IPS-11a (cell line): ENCODE data around the gene A2M.

Experiments
- H3K4me3 ChIP-seq: one replicate; pipeline ENCODE4 v1.5.1; 2013; ENCODE audit warnings: low read depth, low read length, control low read depth

Gene A2M

DNA sequence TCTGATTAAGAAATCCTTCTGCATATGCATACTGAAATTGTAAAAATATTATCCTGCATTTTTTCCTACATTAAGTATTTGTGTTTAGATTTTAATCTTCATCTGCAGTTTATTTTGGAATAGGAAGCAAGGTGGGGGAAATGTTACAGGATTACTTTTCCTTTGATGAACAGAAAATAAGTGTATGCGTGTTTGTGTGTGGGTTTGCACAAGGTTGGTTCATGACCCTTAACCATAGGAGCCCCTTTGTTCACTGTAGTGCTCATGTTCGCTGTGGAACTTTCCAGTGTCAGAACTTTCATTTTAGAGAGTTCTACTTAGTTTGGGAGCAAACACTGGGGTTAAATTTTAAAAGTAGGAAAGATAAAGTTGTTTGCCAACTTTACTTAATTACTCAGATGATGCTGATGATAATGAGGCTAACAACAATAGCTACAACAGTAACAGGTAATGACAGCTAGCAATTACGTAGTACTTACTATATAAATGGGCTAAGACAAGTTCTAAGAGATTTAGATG is 6.4 kb upstream of the A2M start:
- H3K4me3 ChIP-seq, result no peak overlapping the region

DNA sequence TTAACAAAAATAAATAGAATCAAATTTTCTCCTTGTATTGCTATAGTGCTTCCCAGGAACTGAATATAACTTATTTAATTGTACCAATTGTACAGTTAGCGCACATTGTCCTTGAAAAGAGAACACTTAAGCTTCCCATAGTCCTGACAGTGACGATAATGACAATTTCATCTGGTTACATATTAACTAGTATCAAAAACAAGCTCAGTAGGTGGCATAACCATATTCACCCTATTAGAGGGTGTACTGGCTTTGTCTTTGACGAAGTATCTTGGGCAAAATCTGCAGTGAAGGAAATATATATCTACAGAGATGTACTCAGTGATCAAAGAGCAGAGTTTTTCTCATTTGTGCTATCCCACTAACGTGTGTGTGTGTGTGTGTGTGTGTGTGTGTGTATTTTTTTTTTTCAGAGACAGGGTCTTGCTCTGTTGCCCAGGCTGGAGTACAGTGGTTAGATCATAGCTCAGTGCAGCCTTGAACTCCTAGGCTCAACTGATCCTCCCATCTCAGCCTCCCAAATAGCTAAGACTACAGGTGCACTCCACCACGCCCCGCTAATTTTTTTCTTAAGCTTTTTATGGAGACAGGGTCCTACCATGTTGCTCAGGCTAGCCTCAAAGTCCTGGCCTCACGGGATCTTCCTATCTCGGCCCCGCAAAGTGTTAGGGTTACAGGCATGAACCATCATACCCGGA is 4.9 kb upstream of the A2M start:
- H3K4me3 ChIP-seq, result no peak overlapping the region

DNA sequence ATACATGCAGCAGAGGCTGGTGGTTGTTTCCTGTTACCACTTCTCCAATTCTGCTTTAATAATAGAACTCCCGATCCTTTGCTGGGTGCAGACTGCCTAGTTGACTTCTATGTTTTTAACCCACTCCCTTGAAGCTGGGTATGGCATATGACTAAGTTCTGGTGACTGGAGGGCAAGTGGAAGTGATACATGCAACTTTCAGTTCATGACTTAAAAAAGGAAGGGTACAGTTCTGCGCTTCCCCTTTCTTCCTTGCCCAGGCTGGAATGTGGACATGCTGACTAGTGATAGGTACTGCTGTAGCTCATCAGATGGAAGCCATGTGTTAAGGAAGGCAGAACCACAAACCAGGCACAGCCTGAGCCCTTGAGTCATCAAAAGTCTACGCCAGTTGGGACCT is 2.4 kb upstream of the A2M start:
- H3K4me3 ChIP-seq, result no peak overlapping the region

DNA sequence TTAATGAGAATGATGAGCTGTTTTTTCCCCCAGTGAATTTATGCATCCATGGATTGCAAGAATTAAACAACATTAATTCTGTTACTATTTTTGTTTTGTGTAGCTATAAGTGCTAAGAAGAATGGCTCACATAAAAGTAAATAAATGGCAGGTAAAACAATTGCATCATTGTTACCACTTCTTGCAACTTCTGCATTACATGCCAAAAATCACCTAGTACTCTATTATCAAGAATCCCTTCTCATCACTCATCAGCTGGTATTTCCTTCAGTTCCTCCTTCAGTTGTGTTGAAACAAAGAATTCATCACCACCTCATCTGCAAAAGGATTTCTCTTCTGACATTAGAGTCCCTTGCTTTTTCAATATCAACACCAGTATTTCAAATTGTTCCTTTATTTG is 773 bp downstream of the A2M start:
- no peak overlapping the region for H3K4me3 ChIP-seq

DNA sequence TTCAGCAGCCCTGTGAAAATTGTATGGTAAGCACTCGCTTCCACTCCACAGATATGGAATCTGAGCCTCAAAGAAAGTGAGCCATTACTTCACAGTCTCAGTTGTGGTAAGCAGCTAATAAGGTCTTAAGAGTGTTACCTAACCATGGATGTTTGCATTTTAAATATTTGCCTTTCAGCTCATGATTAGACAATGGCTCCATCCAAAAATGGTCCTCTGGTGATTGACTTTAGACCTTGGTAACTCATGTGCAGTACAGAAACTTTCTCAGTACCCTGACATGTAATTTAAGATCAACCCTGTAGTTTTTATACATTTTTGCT is 1.8 kb downstream of the A2M start:
- no peak overlapping the region for H3K4me3 ChIP-seq

DNA sequence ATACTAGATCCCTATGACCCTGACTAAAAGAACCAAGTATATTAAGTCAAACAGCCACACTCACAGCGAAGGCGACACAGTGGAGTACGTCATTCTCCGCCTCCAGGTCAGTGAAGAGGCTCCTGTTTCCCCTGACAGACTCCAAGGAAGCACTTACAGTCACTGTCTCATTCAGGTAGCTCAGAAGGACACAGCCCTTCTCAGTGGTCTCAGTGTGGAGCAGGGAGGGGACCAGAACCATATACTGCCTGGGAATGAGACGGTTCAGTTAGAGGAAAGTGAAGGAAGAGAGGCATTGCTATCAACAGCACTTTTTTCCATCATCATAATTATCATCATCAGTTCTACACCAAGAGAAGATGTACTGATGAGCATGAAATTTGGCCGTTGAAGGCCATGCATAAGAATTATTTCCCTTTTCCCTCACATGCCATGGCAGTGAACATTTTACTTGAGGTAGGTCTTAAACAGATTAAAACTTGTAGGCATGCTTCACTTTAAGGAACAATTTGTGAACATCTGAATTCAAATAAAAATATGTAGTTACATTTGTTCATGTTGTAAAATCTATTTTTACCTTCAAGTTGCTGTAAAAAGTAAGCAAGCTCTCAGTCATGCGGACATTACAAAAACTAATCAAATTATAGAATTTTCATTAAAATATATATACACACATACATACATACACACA is 2.3 kb downstream of the A2M start:
- H3K4me3 ChIP-seq, result no peak overlapping the region

DNA sequence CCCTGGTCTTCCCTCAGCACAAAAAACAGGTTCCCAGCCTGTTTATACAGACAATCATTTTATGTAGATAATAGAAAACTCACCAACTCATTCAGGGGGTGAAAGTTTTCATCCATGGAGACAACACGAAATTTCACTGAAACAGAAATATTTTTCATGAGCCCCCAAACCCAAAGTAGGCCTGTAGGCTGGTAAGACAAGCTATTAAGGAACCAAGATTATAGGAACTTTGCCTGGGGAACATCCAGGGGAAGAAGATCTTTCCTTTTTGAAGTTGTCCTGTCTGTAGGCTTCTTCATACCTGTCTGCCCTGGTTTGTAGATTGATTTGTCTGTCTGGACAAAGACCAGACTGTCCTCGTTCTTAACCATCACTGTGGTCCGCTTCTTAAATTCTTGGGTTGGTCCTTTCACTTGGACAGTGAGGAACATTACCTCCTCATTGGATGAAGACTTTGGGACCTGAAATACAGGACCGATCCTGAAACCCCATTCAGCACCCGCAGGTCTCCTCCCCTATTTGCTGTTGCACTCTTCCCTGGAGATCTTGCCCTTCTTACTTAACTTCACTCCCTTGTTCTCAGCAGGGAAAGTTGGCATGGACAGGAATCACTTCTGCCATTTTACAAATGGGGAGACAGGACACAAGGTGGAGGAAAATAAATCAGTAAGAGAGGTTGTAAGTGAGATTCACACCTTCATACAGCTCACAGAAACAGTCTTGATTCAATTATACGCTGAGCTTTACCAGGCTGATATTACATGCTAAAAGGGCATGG is 3.5 kb downstream of the A2M start:
- no peak overlapping the region for H3K4me3 ChIP-seq

DNA sequence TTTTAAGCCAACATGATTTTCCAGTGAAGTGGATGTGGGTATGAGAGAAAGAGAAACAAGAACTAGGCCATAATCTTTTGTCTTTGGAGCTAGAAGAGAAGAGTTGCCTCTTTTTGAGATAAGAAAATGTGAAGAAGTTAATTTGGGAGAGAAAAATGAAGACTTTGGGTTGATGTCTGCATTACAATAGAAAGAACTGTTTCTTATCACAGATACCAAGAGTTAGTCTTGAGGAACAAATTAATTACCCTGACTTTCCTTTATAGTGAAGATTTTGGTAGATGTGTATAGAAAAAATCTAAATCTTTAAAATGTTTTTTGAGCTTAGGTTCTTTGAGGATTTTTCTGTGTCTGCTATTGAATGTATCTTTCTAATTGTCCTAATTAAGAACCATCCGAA is 4.2 kb downstream of the A2M start:
- no peak overlapping the region for H3K4me3 ChIP-seq

DNA sequence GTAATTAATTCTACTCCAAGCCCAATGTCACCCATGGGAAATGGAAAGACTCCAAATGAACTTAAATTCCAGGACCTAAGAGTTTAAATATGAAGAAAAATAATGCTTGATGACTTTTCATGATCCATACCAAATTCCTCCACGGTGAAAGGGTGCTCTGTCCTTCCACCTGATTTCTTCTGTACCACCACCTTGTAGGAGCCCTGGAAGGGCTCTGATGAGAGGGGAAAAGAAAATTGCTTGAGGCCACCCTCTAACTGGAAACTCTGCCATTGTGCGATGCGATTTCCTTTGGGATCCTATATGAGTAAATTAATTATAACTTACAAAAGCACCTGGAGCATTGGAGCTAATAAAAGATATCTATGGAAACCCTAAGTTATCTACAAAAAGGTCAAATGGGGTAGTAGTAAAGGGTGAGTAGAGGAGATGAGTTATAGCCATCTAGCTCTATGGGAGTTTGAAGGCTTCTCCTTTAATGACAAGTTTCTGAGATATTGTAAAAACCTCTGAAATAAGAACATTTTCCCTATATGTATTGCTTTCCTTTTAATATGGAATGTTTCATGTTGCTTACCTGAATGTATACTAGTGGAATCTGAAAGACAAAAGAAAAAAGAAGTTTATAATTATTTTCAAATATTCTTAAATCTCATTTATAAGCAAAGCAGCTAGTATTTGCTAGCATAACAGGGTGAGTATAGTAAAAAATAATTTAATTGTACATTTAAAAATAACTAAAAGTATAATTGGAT is 5.8 kb downstream of the A2M start:
- no peak overlapping the region for H3K4me3 ChIP-seq

DNA sequence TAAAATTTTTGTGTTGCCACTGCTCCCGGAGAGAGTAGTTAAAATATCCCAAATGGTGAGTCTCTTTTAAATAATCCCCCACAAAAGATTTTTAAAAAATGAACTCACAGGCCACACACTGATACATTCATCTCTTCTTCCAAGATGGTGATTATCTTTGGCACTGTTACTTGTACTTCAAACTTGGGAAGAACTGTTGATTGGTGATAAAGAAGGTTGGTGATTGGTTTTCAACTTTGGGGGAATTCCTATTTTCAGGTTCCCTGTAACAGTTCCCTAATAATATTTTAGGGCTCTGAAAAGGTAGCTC is 6.6 kb downstream of the A2M start:
- H3K4me3 ChIP-seq, result no peak overlapping the region

DNA sequence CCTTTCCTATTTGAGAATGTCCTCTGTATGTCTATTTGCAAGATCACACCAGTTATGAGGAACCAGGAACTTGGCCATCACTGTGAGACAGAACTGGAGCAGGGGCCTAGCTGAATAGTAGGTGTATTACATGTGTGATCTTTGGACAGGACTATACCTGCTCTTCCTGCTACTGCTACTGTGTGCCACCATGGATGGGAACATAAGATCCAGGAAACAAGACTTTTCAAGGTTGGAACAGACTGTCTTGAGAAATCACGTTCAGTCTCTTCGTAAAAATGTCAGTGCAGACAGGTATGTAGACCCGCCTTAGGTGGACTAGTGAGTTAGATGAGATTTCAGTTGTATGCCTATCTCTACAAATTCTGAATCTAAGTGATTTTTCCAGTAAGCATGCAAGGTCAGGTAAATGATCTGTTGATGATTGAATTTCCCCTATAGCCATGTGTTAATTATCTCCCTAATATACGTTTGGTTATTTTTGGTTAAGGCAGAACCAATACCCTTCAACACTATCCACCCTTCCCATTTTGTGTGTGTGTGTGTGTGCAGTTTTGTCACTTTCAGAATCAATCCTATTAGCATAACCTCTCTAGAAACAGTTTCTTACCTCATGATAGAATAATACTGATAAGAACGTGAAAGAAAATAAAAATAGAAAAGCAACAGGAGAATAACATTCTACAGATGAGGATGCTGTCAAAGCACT is 7.1 kb downstream of the A2M start:
- no peak overlapping the region for H3K4me3 ChIP-seq

DNA sequence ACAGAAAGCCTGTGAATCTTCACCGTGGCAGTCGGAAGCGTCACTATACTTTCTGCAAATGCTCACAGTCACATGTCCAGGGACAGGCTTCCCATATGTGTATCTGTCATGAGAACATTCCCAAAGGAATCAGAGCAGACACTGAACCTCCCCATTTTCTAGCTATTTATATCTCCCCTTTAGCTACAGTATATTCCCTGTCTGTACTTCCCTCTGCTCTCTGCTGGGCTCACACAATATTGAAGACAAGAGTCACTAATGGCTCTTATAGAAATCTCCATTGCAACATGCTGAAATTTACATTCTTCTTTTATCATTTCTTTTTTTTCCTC is 8.2 kb downstream of the A2M start:
- no peak overlapping the region for H3K4me3 ChIP-seq

DNA sequence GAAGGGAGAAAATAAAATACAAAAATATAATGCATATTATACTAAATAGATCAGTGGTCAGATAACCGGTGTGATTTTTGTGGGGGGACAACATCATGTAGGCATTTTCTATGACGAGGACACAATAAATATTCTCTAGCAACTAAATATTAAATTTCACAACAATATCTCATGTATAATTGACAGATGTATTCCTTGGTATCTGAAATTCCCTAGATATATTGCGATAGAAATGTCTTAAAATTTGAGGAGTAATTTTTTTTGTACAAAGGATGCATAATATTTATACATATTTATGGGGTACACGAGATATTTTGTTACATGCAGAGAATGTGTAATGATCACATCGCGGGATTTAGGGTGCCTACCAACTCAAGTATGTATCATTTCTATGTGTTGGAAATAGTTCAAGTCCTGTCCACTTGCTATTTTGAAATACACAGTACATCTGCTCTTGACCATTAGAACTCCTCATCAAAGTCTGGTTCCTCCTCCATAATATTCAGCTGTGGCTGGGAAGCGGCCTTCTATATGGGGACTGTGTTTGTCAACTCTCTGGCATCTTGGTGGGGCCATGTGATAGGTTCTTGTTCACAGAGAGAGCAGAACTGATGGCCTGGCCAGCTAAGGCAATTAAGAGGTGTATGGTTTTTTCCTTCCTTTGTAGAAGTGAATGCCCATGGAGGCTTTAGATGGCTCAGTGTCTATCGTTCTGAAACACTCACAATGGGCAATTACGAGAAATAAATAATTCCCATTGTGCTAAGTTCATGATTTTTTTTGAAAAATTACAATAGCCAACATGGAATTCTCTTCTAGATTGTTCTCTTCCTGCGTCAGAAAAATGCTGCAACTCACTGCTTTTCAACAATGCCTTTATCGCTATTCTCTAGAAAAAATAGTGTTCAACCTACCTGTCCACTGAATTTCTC is 8.8 kb downstream of the A2M start:
- no peak overlapping the region for H3K4me3 ChIP-seq

DNA sequence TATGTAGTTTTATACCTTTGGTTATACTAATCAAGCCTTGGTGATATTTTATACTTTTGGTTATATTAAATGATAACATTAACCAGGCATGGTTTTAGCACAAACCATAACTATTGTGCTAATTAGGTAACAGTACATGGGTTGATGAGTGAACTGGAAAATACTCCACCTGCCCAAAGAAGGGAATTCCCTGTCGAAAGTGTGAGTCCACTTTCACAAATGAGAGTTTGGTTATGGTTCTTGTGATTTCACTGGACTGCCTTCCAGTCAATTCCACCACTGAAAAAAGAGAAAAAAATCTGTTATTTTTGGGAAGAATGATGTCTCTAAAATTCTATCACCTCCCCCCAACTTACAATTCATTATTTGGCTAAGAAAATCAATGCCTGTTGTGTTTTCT is 9.7 kb downstream of the A2M start:
- no peak overlapping the region for H3K4me3 ChIP-seq

DNA sequence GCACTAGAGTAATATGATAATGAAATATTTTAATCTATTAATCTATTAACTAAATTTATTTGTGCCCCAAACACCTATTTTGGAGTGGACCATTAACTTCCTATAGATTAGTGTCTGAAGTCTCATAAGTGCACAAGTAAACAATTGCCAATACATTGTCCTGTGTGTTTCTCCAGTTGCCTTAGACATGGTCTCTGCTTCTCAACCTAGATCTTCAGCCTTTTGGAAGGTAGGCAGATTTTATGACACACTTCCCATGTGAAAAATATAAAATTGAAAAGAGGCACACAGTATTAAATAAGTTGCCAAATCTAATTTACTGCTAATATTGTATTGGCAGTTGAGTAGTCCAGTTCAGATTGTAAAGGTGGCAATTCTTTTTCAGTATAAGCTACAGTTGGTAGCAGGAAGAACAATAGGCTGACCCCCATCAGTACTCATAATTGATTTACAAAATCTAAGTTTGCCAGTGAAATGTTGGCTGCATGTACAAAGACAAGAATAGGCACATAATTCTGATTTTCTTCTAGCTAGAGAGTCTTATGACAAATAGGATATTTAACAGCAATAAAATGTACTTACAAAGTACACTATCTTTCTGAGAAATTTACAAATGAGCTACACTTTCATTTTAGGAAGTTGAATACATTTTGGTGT is 10.8 kb downstream of the A2M start:
- no peak overlapping the region for H3K4me3 ChIP-seq

DNA sequence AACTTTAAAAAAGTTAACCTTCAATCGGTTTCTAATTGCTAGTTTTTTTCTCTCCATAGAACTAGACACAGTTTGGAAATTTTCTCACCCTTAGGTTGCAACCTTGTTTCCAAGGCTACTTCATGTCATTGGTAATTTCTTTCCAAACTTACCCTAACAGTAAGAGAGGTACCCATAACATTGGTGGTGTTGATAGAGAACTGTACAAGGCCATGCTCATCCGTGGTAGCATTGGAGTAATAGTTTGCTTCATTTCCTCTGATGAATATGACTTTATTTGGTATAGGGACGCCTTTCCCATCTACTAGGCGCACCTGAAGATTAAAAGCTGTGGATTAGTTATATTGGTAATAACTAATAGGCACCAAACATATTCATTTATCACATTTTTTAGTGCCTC is 11.6 kb downstream of the A2M start:
- no peak overlapping the region for H3K4me3 ChIP-seq

DNA sequence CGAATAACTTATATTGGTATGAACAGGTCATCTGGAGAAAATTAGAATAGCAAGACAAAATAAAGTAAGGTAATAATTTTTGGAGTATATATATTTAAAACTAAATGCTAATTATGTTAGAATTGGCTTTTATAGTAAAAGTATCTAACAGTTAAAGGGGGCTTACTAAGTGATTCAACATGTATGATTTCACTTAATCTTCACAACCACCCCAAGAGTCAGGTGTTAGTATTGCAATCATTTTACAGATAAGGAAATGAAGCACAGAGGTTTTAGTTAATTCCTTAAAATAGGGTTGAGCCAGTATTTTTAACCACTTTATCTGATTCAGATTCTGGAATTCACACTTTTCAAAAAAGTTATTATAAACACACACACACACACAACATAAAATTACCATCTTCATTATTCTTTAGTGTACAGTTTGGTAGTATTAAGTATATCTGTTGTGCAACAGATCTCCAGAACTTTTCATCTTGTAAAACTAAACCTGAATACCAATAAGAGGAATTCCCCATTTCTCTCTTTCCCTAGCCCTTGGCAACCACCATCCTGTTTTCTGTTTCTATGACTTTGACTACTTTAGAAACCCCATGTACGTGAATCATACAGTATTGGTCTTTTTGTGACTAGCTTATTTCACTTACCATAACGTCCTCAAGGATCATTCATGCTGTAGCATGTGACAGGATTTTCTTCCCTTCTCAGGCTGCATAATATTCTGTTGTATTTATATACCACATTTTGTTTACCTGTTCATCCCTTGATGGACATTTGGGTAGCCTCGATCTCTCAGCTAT is 12.5 kb downstream of the A2M start:
- no peak overlapping the region for H3K4me3 ChIP-seq

DNA sequence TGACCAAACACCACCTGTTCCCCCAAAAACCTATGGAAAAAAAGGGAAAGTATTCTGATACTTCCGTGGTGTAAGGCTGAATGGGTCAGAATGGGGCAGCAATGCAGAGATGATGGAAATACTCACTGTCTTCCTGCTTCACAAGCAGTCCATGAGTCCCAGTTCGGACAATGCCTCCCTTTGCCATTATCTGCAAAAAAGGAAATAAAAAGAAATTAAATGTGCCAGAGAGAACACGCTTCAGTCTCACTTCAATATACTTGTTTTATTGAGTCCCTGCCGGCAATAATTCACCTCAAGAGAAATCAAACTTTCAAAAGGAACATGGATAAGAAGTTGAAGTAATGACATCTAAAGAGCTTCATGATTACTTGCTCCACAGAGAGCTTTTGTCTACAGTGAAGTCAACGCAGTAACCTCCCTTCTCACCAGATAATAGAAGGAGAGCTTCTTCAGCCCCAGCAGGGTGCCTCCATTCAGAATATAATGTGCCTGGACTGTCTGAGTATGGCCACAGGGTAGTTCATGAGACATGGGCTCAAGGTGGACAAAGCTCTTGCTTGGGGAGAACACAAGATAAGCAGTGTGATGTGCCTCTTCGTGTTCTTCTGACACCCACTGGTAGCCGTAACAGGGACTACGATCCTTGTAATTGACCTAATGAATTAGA is 14.6 kb downstream of the A2M start:
- H3K4me3 ChIP-seq, result no peak overlapping the region
